Panc1 (cell line): ENCODE data around the gene ETFRF1. TPM values are rescaled to one million over a fixed set of nuclear protein-coding genes. Genes with fewer than 3 reads are reported as not detected.

ENCODE experiments used
- ATAC-seq: fragments of 200-7000 bp; cut with Tn5 transposase; 2 replicates; pipeline ENCODE4 v1.9.1; 2020; ENCODE audit warnings: mild to moderate bottlenecking, moderate library complexity
- BruUV-seq: library from RNA; stranded (reverse); fragments of 400-500 nt; replicated peaks from 2 replicates; lab custom pipeline; 2021; lab: Mats Ljungman, UMichigan
- CTCF ChIA-PET: fragments of 300-600 bp; sonication (Branson Sonifier 250); formaldehyde crosslinking; loops from one replicate; lab custom pipeline; 2022; ENCODE audit warnings: antibody characterized with exemption; lab: Charles Lee
- POLR2A ChIA-PET: fragments of 300-600 bp; sonication (Branson Sonifier 250); formaldehyde crosslinking; loops from one replicate; lab custom pipeline; 2022; ENCODE audit warnings: antibody characterized with exemption; lab: Charles Lee
- DNase-seq: peaks from one replicate; pipeline ENCODE4 v3.0.0-alpha.2; 2010; ENCODE audit warnings: low read depth, low spot score
- H3K27ac ChIP-seq: 2 replicates; pipeline ENCODE4 v1.5.1; 2011; ENCODE audit warnings: mild to moderate bottlenecking, low read length, inconsistent platforms
- H3K27me3 ChIP-seq: fragments of 200-500 bp; sonication (Bioruptor generic); 2 replicates; pipeline ENCODE4 v1.6.0; 2014; ENCODE audit warnings: low read length, inconsistent platforms; ENCODE audit not compliant: control insufficient read depth, insufficient read depth
- H3K36me3 ChIP-seq: fragments of 200-500 bp; sonication (Bioruptor generic); 2 replicates; pipeline ENCODE4 v1.5.1; 2014; ENCODE audit warnings: inconsistent platforms, mild to moderate bottlenecking, low read length, moderate library complexity; ENCODE audit not compliant: control insufficient read depth, insufficient read depth
- H3K4me1 ChIP-seq: 2 replicates; pipeline ENCODE4 v1.5.1; 2011; ENCODE audit warnings: inconsistent platforms, mild to moderate bottlenecking, low read length, moderate library complexity; ENCODE audit not compliant: control insufficient read depth, insufficient read depth
- H3K4me3 ChIP-seq, 2 experiments: 2 replicates each; pipeline ENCODE4 v1.5.1; 2011 to 2012; ENCODE audit warnings: low read depth in 2 of 2, low read length in 2 of 2, mild to moderate bottlenecking in 2 of 2, inconsistent platforms in 1 of 2, moderate library complexity in 1 of 2
- H3K9me3 ChIP-seq: fragments of 200-500 bp; sonication (Bioruptor generic); 2 replicates; pipeline ENCODE4 v1.5.1; 2014; ENCODE audit warnings: low read depth, mild to moderate bottlenecking, inconsistent platforms, low read length, moderate library complexity; ENCODE audit not compliant: control insufficient read depth, insufficient read depth
- CTCF ChIP-seq: fragments of 450-650 bp; IDR thresholded peaks from 2 replicates; pipeline ENCODE4 v1.5.1; 2017; ENCODE audit warnings: mild to moderate bottlenecking
- POLR2AphosphoS5 ChIP-seq: IDR thresholded peaks from 2 replicates; pipeline ENCODE4 v1.6.1; 2012; ENCODE audit warnings: mild to moderate bottlenecking, low read depth, low read length, moderate library complexity
- REST ChIP-seq, 2 experiments: IDR thresholded peaks; 2 replicates each; pipeline ENCODE4 v1.6.1; 2011 to 2012; ENCODE audit warnings: low read depth in 2 of 2, control low read depth in 1 of 2, low read length in 1 of 2, mild to moderate bottlenecking in 1 of 2, moderate library complexity in 1 of 2; ENCODE audit not compliant: insufficient read depth in 1 of 2
- SIN3A ChIP-seq: IDR thresholded peaks from 2 replicates; pipeline ENCODE4 v1.6.1; 2012; ENCODE audit warnings: low read depth, mild to moderate bottlenecking, low read length, moderate library complexity, borderline replicate concordance; ENCODE audit not compliant: insufficient read depth
- TCF7L2 ChIP-seq: IDR thresholded peaks from 2 replicates; pipeline ENCODE4 v1.6.1; 2011; ENCODE audit warnings: mild to moderate bottlenecking, low read depth, low read length, inconsistent platforms
- in situ Hi-C: cut with HindIII; loops from 2 replicates; pipeline ENCODE4 v1.10.0; 2016; ENCODE audit warnings: low sequenced_read_pairs, low pct_unique_long_range_greater_than_20kb
- intact Hi-C: fragments of 100-400 bp; cut with micrococcal nuclease; formaldehyde crosslinking; loops from one replicate; pipeline ENCODE4 v1.10.0; 2022; ENCODE audit not compliant: unreplicated experiment
- total RNA-seq: library from RNA; stranded (reverse); gene quantifications from one replicate; pipeline ENCODE4 v1.2.1, GENCODE V29; 2021; ENCODE audit not compliant: unreplicated experiment

ETFRF1 gene
- total RNA-seq, 1 experiment from 2014 or later: 12.6 TPM

- ChIA-PET CTCF (interaction anchor here (0.6 kb wide), 1 partner anchor 107 kb away, joined by 3 read pairs; no protein-coding TSS in a partner anchor), POLR2A (interaction anchor here (0.6 to 1.2 kb wide), 5 partner anchors 22 to 1984 kb away, joined by 3 to 7 read pairs (median 6); no protein-coding TSS in a partner anchor)
- ATAC-seq: peak; percentile 98
- H3K27me3 ChIP-seq: peaks cover 6% of the 10 kb centered on the region; the same call in 1 of the 2 replicates
- H3K9me3 ChIP-seq: no peaks in the 10 kb centered on the region
- peak within 1 kb of the TSS; percentile 65 to 80 for H3K4me3 ChIP-seq
- DNase-seq: peak; percentile 78
- H3K27ac ChIP-seq: peak within 1 kb of the TSS; percentile 67
- peaks cover 9% of the 10 kb centered on the region for H3K4me1 ChIP-seq
- H3K36me3 ChIP-seq: peaks cover 2% of the 10 kb centered on the region; the same call in 1 of the 2 replicates
- no TSS peak for BruUV-seq
- peak; percentile 83; the same call in 1 of the 2 replicates for TF ChIP-seq SIN3A
- 0 out of 4 replicates have a peak, but pooled peaks of 1 of the 2 experiments have one; percentile 4 for TF ChIP-seq REST (IDR thresholded peaks at IDR 0.05; ENCODE audit: insufficient read depth in 1 of 2, low read depth in 2 of 2, low read length in 1 of 2)
- TF ChIP-seq POLR2AphosphoS5: peak; percentile 73; the same call in 1 of the 2 replicates
- 0 out of 2 replicates have a peak, but pooled peaks have one; percentile 18 for TF ChIP-seq TCF7L2
- TF ChIP-seq CTCF: no peak
- in situ Hi-C loops: no loop called here
- intact Hi-C loops: no loop called here
Observed at GRCh38 chr12:25250744-25251730, 56.0 kb downstream of the ETFRF1 start, which contains the start of gene KRAS. TSS of gene KRAS (minus strand) at chr12:25250929.

GRCh38 chr12:25251769-25252168 lies 56.7 kb downstream of the ETFRF1 start:
- H3K9me3 ChIP-seq: no peaks in the 10 kb centered on the region
- in situ Hi-C loops: no loop called here
- peaks cover 6% of the 10 kb centered on the region; the same call in 1 of the 2 replicates for H3K27me3 ChIP-seq
- H3K27ac ChIP-seq: peak overlapping the region; percentile 64
- H3K4me1 ChIP-seq: peaks cover 9% of the 10 kb centered on the region
- TF ChIP-seq POLR2AphosphoS5: no peak
- TF ChIP-seq TCF7L2: no peak
- no peak for TF ChIP-seq REST (IDR thresholded peaks at IDR 0.05; ENCODE audit: insufficient read depth in 1 of 2, low read depth in 2 of 2, low read length in 1 of 2)
- no peak for TF ChIP-seq SIN3A
- no peak for TF ChIP-seq CTCF
- peak overlapping the region; percentile 65 to 78 for H3K4me3 ChIP-seq
- intact Hi-C loops: no loop called here
- no peak for DNase-seq
- no peak for ATAC-seq
- CTCF ChIA-PET: no interaction called here
- BruUV-seq: no TSS peak
- POLR2A ChIA-PET: interaction anchor here (1.2 kb wide), 1 partner anchor 57 kb away, joined by 3 read pairs; no protein-coding TSS in a partner anchor
- H3K36me3 ChIP-seq: peaks cover 2% of the 10 kb centered on the region; the same call in 1 of the 2 replicates
